ENCODE results near the gene BIN1. TPM values are rescaled to one million over a fixed set of nuclear protein-coding genes. Genes with fewer than 3 reads are reported as not detected.

Gene BIN1
- polyA plus RNA-seq, 1 of the 3 experiments (the other 2 are of a cell fraction): 40.3 TPM

DNA sequence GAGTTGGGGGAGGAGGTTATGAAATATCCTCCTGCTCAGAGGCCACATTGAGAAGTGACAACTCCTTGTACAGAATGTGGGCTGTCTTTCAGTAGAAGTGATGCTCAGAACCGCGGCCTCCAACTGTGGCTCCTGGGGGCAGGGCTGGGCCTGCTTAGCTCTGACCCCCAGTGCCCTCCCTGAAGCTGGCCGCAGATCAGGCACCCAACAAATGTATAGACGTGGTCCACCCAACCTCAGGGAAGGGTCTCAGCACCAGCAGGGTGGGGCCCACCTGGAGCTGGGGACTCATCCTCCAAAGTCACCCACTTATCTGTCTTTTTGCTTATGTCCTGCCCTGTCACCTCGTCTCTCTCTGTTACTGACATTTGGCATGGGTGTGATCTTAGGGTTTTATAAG lies 11.1 kb upstream of the BIN1 start:
- H3K27me3 ChIP-seq (ENCODE audit: insufficient read depth): peaks cover 7% of the 10 kb centered on the region; the same call in 1 of the 2 replicates
- TF ChIP-seq NFIC (IDR thresholded peaks at IDR 0.05; ENCODE audit: borderline replicate concordance) (no peak), RXRA (IDR thresholded peaks at IDR 0.05; ENCODE audit: borderline replicate concordance, low read depth) (no peak), TAF1 (IDR thresholded peaks at IDR 0.05; ENCODE audit: borderline replicate concordance, low read depth, low read length) (no peak), RFX5 (IDR thresholded peaks at IDR 0.05; ENCODE audit: low read length) (no peak), MAX (IDR thresholded peaks at IDR 0.05; ENCODE audit: low read depth) (no peak), POLR2AphosphoS5 (IDR thresholded peaks at IDR 0.05; ENCODE audit: low read depth, low read length) (no peak), YY1 (IDR thresholded peaks at IDR 0.05; ENCODE audit: low read depth) (no peak), FOXM1 (IDR thresholded peaks at IDR 0.05; ENCODE audit: low read depth) (no peak), GATA2 (CRISPR knock-in tag; IDR thresholded peaks at IDR 0.05) (no peak), TCF12 (IDR thresholded peaks at IDR 0.05) (no peak), JUND (IDR thresholded peaks at IDR 0.05) (no peak), PBX3 (IDR thresholded peaks at IDR 0.05) (no peak)
- H3K79me2 ChIP-seq (ENCODE audit: insufficient read depth): no peaks in the 10 kb centered on the region
- no peaks in the 10 kb centered on the region for H3K9me3 ChIP-seq
- 82% methylated on average over 3 of the region's 5 CpGs for WGBS (ENCODE audit: low lambda C conversion rate)
- H3K36me3 ChIP-seq (replicated peaks in 1 of 2; ENCODE audit: control insufficient read depth in 1 of 2, insufficient read depth in 2 of 2, low read length in 1 of 2): no peaks in the 10 kb centered on the region
- ChIA-PET POLR2A (no interaction called here), CTCF (no interaction called here)
- no peak overlapping the region for H3K27ac ChIP-seq (ENCODE audit: low read depth in 2 of 2, low read length in 1 of 2)
- no peak for DNase-seq
- no peak overlapping the region for H3K9ac ChIP-seq
- H3K9me2 ChIP-seq: no peaks in the 10 kb centered on the region
- no peaks in the 10 kb centered on the region for H4K20me1 ChIP-seq (ENCODE audit: insufficient read depth)
- no peak overlapping the region for H3K4me2 ChIP-seq
- H3F3A ChIP-seq (replicated peaks; ENCODE audit: insufficient read depth): no peaks in the 10 kb centered on the region
- H3K4me3 ChIP-seq (ENCODE audit: low read depth in 2 of 2, low read length in 1 of 2): no peak overlapping the region
- no peaks in the 10 kb centered on the region for H3K4me1 ChIP-seq (ENCODE audit: control insufficient read depth in 1 of 2, insufficient read depth in 2 of 2, low read depth in 1 of 2, low read length in 1 of 2)
- no peak overlapping the region for H2AFZ ChIP-seq (ENCODE audit: low read depth)

DNA sequence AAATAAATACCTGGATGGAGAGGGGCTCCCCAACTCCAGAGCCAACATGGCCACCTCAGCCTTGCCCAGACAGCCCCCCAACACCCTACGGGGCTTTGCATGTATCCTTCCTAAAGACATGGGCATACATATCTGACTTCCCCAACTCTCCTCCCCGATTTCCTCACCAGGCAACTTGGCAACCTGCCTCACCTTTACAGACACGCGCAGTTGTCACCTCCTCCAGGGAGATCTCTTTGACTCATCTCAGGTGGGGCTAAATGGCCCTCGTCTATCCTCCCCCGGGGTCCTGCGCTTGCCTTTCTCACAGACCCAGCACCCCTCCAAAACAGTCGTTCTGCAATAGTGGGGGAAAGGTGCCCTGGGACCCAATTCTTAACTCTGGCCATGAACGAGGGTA lies 10.6 kb upstream of the BIN1 start:
- Histone ChIP-seq H3K79me2 (ENCODE audit: insufficient read depth) (no peaks in the 10 kb centered on the region), H3K4me2 (no peak overlapping the region), H3K27ac (ENCODE audit: low read depth in 2 of 2, low read length in 1 of 2) (no peak overlapping the region), H3K36me3 (replicated peaks in 1 of 2; ENCODE audit: control insufficient read depth in 1 of 2, insufficient read depth in 2 of 2, low read length in 1 of 2) (no peaks in the 10 kb centered on the region), H3F3A (replicated peaks; ENCODE audit: insufficient read depth) (no peaks in the 10 kb centered on the region), H3K27me3 (ENCODE audit: insufficient read depth) (peaks cover 11% of the 10 kb centered on the region; the same call in 1 of the 2 replicates), H4K20me1 (ENCODE audit: insufficient read depth) (no peaks in the 10 kb centered on the region), H2AFZ (ENCODE audit: low read depth) (no peak overlapping the region), H3K9me2 (no peaks in the 10 kb centered on the region), H3K4me3 (ENCODE audit: low read depth in 2 of 2, low read length in 1 of 2) (no peak overlapping the region), H3K4me1 (ENCODE audit: control insufficient read depth in 1 of 2, insufficient read depth in 2 of 2, low read depth in 1 of 2, low read length in 1 of 2) (no peaks in the 10 kb centered on the region), H3K9me3 (no peaks in the 10 kb centered on the region), H3K9ac (no peak overlapping the region)
- no peak for TF ChIP-seq PBX3 (IDR thresholded peaks at IDR 0.05)
- no peak for TF ChIP-seq EZH2phosphoT487 (IDR thresholded peaks at IDR 0.05; ENCODE audit: borderline replicate concordance, low read depth)
- no peak for TF ChIP-seq TEAD4 (IDR thresholded peaks at IDR 0.05; ENCODE audit: borderline replicate concordance, insufficient read depth)
- no peak for TF ChIP-seq ELF1 (IDR thresholded peaks at IDR 0.05)
- TF ChIP-seq EP300 (IDR thresholded peaks at IDR 0.05; ENCODE audit: borderline replicate concordance in 1 of 2, low read depth in 1 of 2, low read length in 1 of 2): no peak
- TF ChIP-seq JUND (IDR thresholded peaks at IDR 0.05): no peak
- DNase-seq: no peak
- ChIA-PET POLR2A (no interaction called here), CTCF (no interaction called here)
- 89% methylated on average over 9 of the region's 9 CpGs for WGBS (ENCODE audit: low lambda C conversion rate)
